HepG2 (cell line): ENCODE data around the gene ZBTB26. TPM values are rescaled to one million over a fixed set of nuclear protein-coding genes. Genes with fewer than 3 reads are reported as not detected.

Experiments
- AGO1 ChIP-seq: fragments of 200-400 bp; formaldehyde crosslinking; IDR thresholded peaks from 2 replicates; pipeline ENCODE4 v1.6.1; 2017; ENCODE audit warnings: mild to moderate bottlenecking, low read depth, low read length, moderate library complexity; ENCODE audit not compliant: poor library complexity, severe bottlenecking
- CAMTA2 ChIP-seq: sonication (generic); formaldehyde crosslinking; IDR thresholded peaks from 2 replicates; pipeline ENCODE4 v1.4.0; 2020; ENCODE audit warnings: mild to moderate bottlenecking, missing genetic modification reagents, borderline replicate concordance
- E2F2 ChIP-seq: sonication (generic); formaldehyde crosslinking; IDR thresholded peaks from 2 replicates; pipeline ENCODE4 v1.4.0; 2020; ENCODE audit warnings: missing genetic modification reagents, borderline replicate concordance
- GATAD1 ChIP-seq: IDR thresholded peaks from 2 replicates; pipeline ENCODE4 v1.6.1; 2016; ENCODE audit warnings: missing genetic modification reagents, missing compliant biosample characterization
- HNRNPH1 ChIP-seq: fragments of 200-400 bp; formaldehyde crosslinking; optimal IDR thresholded peaks from 2 replicates; pipeline ENCODE3; 2017; ENCODE audit warnings: mild to moderate bottlenecking, low read depth, low read length
- ZNF18 ChIP-seq: sonication (generic); formaldehyde crosslinking; IDR thresholded peaks from 2 replicates; pipeline ENCODE4 v1.8.0; 2022; ENCODE audit warnings: mild to moderate bottlenecking, missing genetic modification reagents; ENCODE audit not compliant: insufficient replicate concordance
- ZNF44 ChIP-seq: sonication (generic); formaldehyde crosslinking; IDR thresholded peaks from 2 replicates; pipeline ENCODE4 v1.5.1; 2020; ENCODE audit warnings: mild to moderate bottlenecking, missing genetic modification reagents
- ZNF460 ChIP-seq: sonication (generic); formaldehyde crosslinking; IDR thresholded peaks from 2 replicates; pipeline ENCODE4 v1.5.1; 2020; ENCODE audit warnings: missing genetic modification reagents, mild to moderate bottlenecking, borderline replicate concordance
- ZNF510 ChIP-seq: sonication (generic); formaldehyde crosslinking; IDR thresholded peaks from 2 replicates; pipeline ENCODE4 v1.4.0; 2020; ENCODE audit warnings: low read depth, mild to moderate bottlenecking, missing genetic modification reagents
- ZNF574 ChIP-seq: sonication (generic); formaldehyde crosslinking; IDR thresholded peaks from 2 replicates; pipeline ENCODE4 v1.4.0; 2020; ENCODE audit warnings: missing genetic modification reagents
- polyA plus RNA-seq, 8 experiments: library from polyadenylated mRNA; depleted of rRNA in 3 of 8; stranded (reverse) in 7 of 8; unstranded in 1 of 8; fragments of >200 nt; fragmentation: Illumina TruSeq in 4 of 8; extraction: Trizol in 4 of 8; gene quantifications; 2 replicates each; pipeline versions ENCODE4 v1.2.1 to v1.2.3, GENCODE V29; 2011 to 2016; ENCODE audit warnings: low read depth in 4 of 8, missing spikeins in 1 of 8, mixed read lengths in 1 of 8; ENCODE audit not compliant: insufficient read depth in 1 of 8
- total RNA-seq, 5 experiments: library from RNA; depleted of rRNA; stranded (reverse); fragments of >200 nt; fragmentation: Illumina TruSeq; extraction: Trizol; gene quantifications; 2 replicates each; pipeline ENCODE4 v1.2.3, GENCODE V29; 2016; ENCODE audit warnings: low read depth in 1 of 5
- TF ChIP-seq, protein P1 (sequence below): sonication (generic); formaldehyde crosslinking; IDR thresholded peaks from 2 replicates; pipeline ENCODE4 v1.4.0; 2020; ENCODE audit warnings: missing genetic modification reagents, mild to moderate bottlenecking, borderline replicate concordance
- TF ChIP-seq, protein P2 (sequence below), 2 experiments: sonication (generic) in 1 of 2; formaldehyde crosslinking in 1 of 2; IDR thresholded peaks; 2 replicates each; pipeline versions ENCODE4 v1.4.0 to v1.6.1; 2016 to 2020; ENCODE audit warnings: borderline replicate concordance in 1 of 2, low read depth in 1 of 2, mild to moderate bottlenecking in 1 of 2, missing genetic modification reagents in 1 of 2

ZBTB26 gene
- total and polyA plus RNA-seq, 2 of the 13 experiments (the other 11 are each of a cell fraction or from before 2014, with no cell fraction given), result 4.5 to 8.6 TPM

DNA sequence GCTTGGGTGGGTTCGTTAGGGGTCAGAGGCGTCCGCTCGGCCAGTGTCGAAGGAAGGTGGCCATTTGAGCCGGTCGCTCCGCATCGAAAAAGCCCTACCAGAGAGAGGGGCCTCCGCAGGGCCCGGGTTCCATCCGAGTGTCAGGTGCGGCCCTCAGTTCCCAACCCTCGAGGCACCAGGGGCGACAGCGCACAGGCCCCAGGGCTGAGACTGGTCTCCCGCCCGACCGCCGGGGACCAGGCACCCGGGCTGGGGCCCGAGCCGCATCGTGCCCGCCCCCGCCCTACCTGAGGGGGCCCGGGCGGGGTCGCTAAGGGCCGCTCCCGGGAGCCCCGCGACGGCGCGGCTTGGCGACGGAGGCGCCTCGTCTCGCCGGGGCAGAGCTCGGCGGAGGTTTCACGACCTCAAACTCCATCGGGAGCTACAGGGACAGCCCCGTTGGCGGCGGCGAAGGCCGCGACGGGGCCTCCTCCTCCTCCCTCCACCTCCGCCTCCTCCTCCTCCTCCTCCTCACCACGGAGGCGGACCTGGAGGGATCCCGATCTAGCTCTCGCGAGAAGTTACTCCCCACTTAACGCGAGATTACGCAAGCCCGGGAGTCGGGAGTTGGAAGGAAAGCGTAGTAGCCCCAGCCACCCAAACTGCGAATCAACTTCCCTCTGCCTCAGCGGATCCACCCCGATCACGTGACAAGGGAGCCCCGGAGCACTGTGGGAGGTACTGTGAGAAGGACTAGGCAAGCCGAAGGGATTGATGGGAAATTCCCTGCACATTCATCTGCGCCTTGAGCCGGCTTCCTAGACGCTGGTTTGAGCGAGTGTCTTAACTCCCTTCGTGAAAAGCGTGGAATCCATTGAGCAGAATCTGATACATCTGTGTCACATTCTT, 26.2 kb downstream of the ZBTB26 start, which contains the start of gene RC3H2 (continued):
- TF ChIP-seq ZNF18 (CRISPR knock-in tag) (no peak), CAMTA2 (CRISPR knock-in tag) (0 out of 2 replicates have a peak, but pooled peaks have one; percentile 27), AGO1 (peak; percentile 50), ZNF574 (CRISPR knock-in tag) (peak; percentile 76; the same call in 1 of the 2 replicates), ZNF44 (CRISPR knock-in tag) (no peak), ZNF510 (CRISPR knock-in tag) (no peak), HNRNPH1 (no peak), ZNF460 (CRISPR knock-in tag) (no peak), E2F2 (no peak), GATAD1 (CRISPR knock-in tag) (peak; percentile 92)
- TF ChIP-seq, protein P1, sequence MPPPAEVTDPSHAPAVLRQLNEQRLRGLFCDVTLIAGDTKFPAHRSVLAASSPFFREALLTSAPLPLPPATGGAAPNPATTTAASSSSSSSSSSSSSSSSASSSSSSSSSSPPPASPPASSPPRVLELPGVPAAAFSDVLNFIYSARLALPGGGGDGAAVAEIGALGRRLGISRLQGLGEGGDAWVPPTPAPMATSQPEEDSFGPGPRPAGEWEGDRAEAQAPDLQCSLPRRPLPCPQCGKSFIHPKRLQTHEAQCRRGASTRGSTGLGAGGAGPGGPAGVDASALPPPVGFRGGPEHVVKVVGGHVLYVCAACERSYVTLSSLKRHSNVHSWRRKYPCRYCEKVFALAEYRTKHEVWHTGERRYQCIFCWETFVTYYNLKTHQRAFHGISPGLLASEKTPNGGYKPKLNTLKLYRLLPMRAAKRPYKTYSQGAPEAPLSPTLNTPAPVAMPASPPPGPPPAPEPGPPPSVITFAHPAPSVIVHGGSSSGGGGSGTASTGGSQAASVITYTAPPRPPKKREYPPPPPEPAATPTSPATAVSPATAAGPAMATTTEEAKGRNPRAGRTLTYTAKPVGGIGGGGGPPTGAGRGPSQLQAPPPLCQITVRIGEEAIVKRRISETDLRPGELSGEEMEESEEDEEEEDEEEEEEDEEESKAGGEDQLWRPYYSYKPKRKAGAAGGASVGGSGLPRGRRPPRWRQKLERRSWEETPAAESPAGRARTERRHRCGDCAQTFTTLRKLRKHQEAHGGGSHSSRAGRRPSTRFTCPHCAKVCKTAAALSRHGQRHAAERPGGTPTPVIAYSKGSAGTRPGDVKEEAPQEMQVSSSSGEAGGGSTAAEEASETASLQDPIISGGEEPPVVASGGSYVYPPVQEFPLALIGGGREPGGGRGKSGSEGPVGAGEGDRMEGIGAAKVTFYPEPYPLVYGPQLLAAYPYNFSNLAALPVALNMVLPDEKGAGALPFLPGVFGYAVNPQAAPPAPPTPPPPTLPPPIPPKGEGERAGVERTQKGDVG, result no peak
- TF ChIP-seq, protein P2, sequence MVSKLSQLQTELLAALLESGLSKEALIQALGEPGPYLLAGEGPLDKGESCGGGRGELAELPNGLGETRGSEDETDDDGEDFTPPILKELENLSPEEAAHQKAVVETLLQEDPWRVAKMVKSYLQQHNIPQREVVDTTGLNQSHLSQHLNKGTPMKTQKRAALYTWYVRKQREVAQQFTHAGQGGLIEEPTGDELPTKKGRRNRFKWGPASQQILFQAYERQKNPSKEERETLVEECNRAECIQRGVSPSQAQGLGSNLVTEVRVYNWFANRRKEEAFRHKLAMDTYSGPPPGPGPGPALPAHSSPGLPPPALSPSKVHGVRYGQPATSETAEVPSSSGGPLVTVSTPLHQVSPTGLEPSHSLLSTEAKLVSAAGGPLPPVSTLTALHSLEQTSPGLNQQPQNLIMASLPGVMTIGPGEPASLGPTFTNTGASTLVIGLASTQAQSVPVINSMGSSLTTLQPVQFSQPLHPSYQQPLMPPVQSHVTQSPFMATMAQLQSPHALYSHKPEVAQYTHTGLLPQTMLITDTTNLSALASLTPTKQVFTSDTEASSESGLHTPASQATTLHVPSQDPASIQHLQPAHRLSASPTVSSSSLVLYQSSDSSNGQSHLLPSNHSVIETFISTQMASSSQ (IDR thresholded peaks at IDR 0.05; ENCODE audit: low read depth), result no peak
- TF ChIP-seq, protein P2 (CRISPR knock-in tag; IDR thresholded peaks at IDR 0.05; ENCODE audit: borderline replicate concordance), result peak; percentile 26; the same call in 1 of the 2 replicates
